Activated naive CD4-positive, alpha-beta T cell treated with anti-CD3 and anti-CD28 coated beads, Interleukin-2, amount 50 U/mL, for 16 hours (primary cell): ENCODE results near the gene NALCN.

Experiments
- DNase-seq: peaks from one replicate; pipeline ENCODE4 v3.0.0-alpha.2; 2020

Gene NALCN

DNA sequence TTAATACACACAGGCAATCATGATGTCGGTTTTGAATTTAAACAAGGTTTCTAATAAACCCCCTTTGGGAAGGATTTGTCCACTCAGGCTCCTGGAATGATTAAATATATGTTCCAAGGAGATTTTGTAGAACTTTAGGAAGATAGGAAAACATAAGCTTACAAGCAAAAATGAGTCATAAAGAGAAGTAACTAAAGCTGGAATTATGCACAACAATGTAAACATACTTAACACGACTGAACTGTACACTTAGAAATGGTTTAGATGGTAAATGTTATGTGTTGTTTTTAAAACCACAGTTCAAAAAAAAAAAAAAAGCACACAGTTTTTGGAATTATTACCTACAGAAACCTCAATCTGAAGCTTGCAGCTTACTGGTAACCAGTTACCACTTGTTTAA, 304.4 kb downstream of the NALCN start:
- DNase-seq: no peak

DNA sequence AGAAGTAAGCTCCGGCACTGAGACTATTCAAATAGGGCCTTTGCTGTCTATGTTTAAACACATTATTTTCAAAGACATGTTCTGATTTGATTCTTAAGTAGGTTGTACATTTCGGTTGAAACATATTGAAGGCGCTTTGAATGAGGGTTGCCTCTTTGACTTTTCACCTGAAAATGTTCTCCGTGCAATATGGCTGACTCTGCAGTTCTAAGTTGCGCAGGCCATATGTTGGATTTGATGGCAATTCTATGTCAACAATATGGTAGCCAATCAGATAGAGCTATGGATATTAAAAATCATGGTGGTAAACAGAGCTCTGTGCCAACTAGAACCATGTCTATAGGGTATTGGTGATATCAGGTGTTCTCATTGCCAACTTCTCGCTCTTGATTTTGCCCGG, 307.3 kb downstream of the NALCN start:
- DNase-seq: no peak

DNA sequence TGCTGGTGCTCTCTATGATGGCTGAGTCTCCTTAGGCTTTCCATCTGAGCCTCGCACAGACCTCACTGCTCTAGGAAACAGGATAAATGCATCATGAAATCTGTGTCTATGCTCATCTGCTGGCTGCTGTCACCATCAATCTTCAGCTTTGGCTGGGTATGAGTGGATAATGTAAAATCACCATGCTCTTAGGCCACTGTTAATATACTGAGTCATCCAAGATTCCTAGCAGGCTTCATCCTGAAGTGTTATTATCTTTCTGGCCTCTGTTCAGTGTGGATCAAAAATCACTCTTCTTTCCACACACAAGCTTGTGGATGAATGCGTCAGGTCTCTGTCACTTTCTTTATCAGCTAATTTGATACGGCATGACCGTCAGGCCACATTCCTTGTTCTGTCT, 317.4 kb downstream of the NALCN start:
- no peak for DNase-seq

DNA sequence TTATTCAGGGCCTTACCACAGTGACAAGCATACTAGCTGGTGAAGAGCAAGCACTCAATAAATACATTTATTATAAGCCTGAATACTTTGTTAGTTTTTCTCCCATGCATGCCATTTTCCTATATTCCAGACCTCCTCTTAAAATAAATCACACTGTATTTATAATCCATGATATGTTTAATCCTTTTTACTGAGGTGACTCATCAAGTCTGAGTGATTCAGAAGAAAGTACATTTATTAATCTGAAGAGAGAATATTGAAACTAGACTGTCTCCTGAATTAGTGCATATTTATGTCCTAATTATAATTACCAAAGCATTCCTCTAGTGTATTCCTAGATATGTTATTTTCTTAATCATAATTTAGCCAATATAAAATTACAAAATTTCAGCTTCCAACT, 323.3 kb downstream of the NALCN start:
- DNase-seq: no peak

DNA sequence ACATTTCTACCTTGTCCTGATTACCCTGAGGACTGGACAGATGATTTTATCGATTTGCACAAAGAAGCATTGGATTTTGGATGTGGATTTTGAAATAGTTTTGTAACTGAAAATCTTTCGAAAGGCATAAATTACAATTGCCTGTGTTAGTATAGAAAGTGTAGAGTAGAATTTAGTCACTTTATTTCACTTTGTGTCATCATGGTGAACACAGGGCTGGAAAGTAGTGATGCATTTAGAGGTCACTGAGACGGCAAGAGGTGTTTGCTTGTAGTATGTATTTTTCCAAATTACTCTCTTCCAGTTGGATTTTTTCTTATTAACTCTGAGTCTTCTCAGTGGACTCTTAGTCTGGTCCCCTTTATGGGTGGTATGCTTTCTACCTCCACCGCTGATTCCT, 326.0 kb downstream of the NALCN start:
- DNase-seq: no peak

DNA sequence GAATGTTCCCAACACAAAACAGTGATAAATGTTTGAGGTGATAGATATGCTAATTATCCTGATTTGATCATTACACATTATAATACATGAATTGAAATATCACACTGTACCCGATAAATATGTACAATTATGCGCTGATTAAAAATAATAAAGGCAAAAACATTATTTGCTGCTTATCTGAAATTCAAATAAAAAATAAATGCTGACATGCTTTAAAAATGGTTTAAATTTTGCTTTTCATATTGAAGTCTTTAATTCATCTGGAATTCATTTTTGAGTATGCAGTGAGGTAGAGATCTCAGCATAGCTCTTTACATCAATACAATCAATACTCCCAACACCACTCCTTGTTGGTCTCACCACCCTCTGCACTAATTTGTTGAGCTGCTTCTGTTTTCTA, 330.8 kb downstream of the NALCN start:
- DNase-seq: no peak

DNA sequence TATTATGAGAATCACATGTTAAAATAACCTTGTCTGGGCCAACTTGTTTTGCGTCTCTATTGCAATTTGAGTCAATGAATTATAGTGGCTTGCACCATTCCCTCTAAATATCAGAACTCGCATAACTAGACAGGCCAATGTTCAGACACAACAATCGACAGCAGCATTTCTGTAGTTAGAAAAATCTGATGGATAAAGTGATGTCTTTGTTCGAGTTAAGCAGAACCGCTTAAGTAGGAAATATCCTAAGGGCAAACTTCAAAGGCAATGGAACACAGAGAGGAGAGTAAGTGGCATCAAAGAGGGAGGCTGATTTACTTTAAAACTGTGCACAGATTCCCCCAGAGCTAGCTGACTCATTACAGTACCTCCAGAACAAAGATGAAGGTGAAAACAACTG, 333.9 kb downstream of the NALCN start:
- DNase-seq: no peak

DNA sequence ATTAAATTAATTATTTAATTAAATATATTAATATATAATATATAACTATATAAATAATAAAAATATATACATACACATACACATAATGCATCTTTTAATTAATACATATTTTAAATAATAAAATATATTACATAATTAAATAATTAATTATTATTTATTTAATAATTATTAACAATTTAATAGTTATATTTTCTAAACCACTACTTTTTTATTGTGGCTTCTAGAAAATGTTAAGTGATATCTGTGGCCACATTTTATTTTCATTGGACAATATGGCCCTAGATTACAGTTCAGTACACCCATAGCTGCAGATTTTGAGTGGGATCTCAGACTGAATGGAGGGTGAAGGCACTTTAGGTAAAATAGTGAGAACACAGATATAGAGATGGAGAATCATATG, 335.7 kb downstream of the NALCN start:
- no peak for DNase-seq

DNA sequence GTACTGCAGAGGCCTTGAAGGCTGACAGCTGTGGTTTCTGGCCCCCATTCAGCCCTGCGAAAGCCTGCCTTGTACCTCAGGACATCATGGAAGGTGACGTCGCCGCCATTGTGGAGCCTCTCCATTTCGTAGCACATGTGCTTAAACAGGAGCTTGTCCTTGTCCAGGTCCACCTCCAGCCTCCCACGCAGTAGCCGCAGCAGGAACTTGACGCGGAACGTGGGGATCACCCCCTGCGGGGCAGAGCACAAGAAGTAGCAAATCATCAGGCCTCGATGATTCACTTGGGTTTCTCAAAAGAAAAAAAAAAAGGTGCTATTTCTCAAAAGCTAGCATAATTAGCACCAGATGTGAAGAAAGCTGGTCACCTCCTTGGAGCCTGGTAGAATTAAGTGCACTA, 351.0 kb downstream of the NALCN start:
- no peak for DNase-seq

DNA sequence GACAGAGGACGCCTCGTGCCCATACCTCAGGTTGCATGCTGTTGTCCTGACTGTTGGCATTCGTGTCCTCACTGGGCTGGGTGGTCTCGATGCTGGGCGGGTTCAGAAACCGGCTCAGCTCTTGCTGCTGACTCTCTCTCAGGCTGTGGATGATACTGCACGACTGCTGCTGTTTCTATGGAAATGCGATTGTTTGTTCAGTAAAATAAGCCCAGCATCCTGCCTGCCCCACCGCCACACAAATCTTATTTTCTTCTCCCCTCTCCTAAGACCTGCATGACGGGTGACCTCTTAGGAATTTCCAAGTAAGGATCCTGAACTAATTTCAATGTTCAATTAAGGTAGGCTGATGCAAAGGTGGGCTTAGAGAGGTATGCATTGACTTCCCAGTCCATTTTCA, 356.5 kb downstream of the NALCN start:
- DNase-seq: no peak

DNA sequence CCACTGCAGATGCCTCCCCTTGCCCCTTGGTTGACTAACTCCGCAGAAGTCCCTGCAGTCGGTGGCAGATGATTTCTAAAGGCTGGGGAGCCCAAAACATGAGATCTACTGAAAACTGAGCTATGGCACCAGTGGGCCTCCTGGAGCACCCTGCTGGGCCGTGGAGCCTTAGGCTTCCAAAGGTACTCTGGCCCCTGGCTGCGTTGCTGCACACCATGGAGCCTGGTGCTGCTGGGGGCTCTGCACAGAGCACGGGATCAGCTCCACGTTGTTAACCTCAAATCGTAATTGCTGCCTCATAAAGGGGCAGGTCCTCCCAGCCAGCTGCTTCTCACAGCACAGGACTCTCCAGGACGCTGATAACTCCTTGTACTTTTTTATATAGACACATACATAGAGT, 357.5 kb downstream of the NALCN start:
- no peak for DNase-seq

DNA sequence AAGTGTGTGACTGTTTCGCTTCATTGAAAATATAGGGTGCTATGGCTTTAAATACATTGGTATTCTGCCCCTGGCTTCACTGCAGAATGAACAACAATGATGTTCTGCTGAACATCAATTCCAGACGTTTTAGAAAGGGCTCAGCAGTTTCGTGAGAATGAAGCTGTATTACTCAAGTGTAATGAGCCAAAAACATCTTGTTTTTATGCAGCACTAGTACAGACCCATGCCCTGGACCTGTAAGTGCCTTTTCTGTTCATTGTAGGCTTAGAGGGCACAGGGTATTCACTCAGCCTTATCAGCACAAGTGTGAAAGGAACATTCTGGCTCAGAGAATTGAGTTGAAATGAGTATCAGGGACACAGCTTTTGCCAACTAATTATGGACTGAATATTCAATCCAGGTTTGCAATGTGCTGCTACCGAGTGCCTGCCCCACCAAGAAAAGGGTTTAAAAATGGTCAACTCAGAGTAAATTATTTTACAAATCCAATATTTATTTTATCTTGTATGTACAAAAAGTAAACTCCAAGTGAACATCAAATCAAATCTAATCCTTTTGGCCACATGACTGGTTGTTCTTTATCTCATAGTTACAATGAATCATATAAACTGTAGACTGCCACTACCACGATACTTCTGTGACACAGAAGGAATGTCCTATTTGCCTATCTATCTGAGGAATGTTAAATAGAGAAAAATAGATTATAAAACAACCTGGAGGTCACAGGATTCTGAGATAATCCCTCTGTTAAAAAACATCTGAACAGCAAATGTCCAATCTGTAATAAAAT, 362.8 kb downstream of the NALCN start:
- no peak for DNase-seq

DNA sequence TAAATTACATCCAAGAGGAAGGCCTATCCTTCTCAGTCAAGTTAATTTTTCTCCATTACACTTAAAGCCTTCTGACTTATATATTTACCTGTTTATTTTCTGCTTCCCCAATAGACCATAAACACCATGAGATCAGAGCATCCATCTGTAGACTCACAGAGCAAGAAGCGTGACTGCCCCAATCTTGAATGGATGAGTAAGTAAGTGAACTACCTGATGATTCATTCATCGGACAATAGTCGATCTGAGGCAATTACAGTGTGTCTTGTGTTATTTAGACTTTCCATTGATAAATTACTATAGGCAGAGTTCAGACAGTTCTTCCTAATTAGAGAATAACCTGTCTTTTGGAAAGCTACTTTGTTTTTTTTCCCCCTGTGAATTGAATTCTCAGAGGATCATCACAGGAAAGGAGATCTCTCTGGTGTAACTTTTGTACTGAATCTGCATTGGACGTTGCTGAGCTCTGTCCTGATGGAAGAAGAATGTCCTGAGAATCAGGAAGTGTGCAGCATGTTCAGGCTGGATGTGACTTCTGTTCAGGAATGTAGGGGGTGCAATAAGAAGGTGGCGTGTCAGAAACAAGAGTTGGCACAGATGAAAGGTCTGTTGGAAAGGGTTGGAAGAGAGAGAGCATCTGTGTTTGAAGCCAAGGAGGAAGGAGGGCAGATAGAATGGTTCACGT, 367.0 kb downstream of the NALCN start:
- no peak for DNase-seq

DNA sequence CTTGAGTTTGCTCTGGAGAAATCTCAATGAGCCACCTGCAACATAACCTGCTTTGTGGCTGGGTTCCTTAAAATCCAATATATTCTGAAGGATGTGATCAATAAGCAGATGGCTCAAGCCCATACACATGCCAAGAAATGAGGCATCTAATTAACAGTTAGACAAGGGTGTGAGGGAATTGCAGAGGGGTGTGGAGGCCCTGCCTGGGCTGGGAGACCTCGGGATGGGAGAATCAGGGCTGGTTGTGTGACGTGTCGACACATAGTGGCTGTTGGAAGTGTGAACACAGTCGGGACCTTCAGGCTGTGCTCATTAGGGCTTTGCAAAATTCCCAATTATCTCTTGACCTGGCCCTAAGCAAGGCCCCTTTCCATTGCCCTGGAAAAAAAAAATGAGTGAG, 379.8 kb downstream of the NALCN start:
- DNase-seq: no peak

DNA sequence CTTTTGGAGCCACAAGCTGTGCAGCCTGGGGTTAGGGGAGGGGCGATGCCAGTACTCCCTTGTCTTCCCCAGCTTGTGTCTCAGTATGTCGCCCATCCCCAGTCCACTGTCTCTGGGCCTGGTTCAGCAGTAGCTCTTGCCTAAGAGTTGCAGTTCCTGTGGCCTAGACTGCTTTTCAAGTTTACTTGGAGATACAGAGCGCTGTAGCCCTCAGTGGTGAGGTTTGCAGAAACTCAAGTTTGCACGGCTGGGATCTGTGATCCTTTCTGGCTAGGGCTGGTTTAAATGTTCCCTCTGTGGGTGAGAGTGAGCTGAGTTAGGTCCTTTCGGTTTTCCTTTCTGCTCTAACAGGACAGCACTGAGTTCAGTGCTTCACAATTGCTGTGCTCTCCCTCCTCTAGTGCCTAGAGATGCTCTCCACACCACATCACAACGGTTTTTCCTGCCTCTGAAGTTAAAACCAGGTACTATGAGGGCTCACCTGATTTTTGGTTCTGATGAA, 381.1 kb downstream of the NALCN start:
- DNase-seq: no peak

DNA sequence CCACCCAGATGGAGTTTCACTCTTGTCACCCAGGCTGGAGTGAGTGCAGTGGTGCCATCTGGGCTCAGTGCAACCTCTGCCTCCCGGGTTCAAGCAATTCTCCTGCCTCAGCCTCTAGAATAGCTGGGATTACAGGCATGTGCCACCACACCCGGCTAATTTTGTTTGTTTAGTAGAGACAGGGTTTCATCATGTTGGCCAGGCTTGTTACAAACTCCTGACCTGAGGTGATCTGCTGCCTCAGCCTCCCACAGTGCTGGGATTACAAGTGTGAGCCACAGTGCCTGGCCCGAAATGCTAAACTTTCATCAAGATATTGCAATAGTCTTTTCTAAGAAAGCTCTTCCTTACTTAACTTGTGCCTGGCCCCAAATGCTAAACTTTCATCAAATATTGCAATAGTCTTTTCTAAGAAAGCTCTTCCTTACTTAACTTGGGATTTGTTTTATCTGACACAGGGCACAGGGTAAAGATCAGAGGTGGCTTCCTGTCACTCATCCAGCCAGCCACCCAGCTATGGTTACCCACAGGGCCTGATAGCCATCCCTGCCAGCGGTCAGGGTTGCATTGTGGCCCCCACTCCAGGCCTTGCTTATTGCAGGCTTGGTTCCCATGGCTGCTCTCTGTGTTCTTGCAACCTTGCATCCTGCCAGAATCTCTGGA, 389.4 kb downstream of the NALCN start:
- no peak for DNase-seq

DNA sequence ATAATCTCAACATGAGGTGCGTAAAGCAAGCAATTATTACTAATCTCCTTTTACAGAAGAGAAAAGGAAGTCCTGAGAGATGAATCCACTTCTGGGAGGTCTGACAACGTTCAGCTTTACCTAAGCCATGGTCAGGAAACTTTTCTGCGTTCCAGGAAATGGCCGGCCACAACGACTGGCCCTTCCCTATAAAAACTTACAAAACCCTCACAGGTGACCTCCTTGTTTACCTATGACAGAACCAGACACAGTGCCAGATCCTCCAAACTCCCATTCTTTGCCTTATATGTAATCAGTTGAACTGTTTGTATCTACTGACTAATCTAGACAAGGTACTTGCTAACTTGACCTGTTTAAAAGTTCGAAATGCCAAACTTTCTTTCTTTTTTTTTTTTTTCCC, 390.0 kb downstream of the NALCN start:
- DNase-seq: no peak

DNA sequence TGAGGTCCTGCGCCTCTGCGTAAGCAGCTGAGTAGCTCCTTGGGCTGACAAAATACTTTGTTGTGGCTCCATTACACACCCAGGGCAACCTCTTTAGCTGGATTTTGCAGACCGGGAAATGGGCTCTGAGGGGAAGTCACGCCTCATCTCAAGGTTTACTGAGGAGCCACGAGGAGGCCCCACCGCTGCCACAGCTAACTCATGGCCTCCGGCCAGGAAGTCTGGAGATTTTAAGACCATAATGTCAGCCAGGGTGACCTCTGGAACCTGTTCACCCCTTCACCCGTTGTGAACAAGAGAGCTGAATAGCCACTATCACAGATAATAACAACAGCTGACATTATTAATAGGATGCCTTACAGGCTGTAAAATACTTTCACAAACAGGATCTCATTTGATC, 390.4 kb downstream of the NALCN start:
- DNase-seq: no peak

DNA sequence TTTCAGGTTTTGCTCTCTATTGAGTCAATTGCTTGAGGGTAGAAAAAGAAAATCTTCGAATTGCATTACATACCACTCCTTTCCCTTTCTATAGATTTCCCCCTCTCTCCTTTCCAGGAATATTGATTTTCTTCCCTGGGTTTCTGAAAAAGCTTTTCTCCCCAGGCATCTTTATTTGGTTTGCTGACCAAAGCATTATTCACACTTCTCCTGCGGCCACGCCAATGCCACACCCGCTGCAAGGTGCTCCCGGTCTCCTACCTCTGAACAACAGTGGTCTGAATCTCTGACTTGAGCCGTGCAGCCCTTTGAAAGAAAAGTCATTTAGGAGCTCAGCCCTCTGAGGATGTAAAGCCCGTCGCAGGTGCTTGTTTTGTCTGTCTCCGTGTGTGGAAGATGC, 390.8 kb downstream of the NALCN start:
- DNase-seq: no peak

DNA sequence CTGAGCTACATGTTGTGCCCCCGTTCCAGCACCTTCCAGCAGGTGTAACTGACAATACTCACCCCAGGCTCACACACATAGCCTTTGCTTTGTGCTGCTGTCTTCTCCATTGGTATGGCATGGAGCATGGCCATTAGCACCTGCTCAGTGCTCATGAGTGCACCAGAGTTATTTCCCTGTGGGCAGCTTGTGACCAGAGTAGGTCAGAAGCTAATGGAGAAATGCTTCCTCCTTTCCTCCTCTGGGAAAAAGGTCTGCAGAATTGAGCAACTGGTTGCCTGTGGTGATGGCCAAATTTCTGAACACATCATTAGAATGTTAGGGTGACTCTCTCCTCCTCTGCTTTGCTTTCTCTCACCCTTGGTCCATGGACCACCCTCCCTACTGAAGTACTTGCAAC, 397.2 kb downstream of the NALCN start:
- no peak for DNase-seq

DNA sequence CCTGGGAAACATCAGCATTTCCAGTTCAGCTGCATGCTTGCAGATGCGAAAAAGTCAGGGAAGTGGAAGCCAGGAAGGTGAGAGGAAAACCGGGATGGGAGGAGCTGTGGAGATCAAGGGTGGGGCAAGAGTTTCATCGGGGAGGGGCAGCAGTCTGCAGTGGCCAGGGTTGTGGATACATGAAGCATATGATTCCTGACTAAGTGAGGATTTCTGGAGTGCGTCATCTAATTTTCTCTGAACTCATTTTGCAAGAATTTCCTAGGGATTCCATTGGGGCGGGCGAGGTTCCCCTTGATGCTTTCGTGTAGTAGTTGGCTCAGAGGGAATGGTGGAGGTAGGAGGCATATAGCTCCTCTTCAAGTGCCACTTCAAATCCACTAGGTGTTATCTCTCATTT, 397.6 kb downstream of the NALCN start:
- DNase-seq: no peak

DNA sequence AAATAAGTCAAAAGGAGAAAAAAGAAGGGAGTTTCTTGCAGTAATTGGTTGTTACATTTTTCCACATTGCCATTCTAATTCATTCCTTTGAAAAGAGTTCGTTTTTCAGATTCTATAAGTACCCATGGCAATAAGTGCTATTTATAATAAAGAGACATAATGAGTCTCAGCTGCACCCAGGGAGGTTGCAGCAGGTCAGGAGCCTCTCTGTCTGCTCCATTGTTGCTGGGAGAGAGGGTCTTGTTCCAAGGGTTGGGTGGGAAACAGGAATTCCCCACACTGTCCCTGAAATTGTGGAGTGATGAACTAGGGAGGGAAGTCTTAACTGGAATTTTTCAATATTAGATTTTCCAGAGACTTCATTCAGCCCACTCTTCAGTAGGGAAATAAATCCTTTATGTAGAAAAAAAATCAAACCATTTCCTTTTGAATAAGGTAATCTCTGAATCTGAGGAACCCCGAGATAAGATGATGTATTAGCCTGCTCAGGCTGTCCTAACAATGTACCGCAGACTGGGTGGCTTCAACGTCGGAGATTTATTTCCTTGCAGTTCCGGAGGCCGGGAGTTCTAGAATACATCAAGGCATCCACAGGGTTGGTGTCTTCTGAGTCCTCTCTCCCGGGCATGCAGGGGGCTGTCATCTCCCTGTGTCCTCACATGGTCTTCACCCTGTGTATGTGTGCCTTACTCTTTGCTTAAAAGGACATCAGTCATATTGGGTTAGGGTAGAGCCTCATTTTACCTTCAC, 399.0 kb downstream of the NALCN start:
- no peak for DNase-seq

DNA sequence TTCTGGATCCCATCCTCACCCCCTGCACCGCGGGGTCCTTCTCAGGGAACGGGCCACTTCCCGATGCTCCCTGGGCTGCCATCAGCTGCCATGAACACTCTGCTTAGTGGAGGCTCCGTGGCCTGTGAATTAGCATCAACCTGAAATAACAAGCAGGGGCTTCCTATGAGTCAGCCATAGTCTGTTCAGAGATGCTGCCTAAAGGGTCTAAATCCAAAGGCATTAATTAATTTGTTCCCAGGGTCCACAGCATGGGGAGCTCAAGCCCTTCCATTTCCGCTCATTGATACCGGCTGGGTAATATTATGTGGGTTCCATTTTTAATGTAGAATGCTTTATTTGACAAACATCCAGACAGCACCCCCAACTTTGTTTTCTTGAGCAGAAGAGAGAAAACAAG, 399.8 kb downstream of the NALCN start:
- no peak for DNase-seq
